Keratinocyte (primary cell): ENCODE results near the gene NRP1. TPM values are rescaled to one million over a fixed set of nuclear protein-coding genes. Genes with fewer than 3 reads are reported as not detected.

ENCODE experiments used
- DNase-seq: peaks from one replicate; pipeline ENCODE4 v3.0.0-alpha.2; 2011; ENCODE audit warnings: low read depth, missing footprints, low spot score
- FAIRE-seq: peaks from 2 replicates; lab custom pipeline; 2011; peaks lifted over from hg19 to GRCh38; lab: Jason Lieb, UNC
- H2AFZ ChIP-seq: 2 replicates; pipeline ENCODE4 v1.6.0; 2012; ENCODE audit warnings: low read length, control low read depth, inconsistent platforms; ENCODE audit not compliant: control insufficient read depth
- H3K27ac ChIP-seq: 2 replicates; pipeline ENCODE4 v1.5.1; 2011; ENCODE audit warnings: low read length; ENCODE audit not compliant: control insufficient read depth, insufficient read depth
- H3K27me3 ChIP-seq: 3 replicates; pipeline ENCODE4 v1.6.0; 2011; ENCODE audit warnings: low read length; ENCODE audit not compliant: control insufficient read depth, insufficient read depth; ENCODE audit errors: extremely low read depth
- H3K36me3 ChIP-seq, 2 experiments: 2 replicates in 1 of 2; 3 replicates in 1 of 2; pipeline ENCODE4 v1.5.1; 2011; ENCODE audit warnings: low read length in 2 of 2, mild to moderate bottlenecking in 1 of 2; ENCODE audit not compliant: control insufficient read depth in 2 of 2, insufficient read depth in 2 of 2; ENCODE audit errors: extremely low read depth in 1 of 2
- H3K4me1 ChIP-seq: 3 replicates; pipeline ENCODE4 v1.5.1; 2011; ENCODE audit warnings: low read length; ENCODE audit not compliant: control insufficient read depth, insufficient read depth; ENCODE audit errors: extremely low read depth
- H3K4me2 ChIP-seq: 3 replicates; pipeline ENCODE4 v1.6.0; 2011; ENCODE audit warnings: low read depth, low read length; ENCODE audit not compliant: control insufficient read depth, insufficient read depth; ENCODE audit errors: extremely low read depth
- H3K4me3 ChIP-seq, 3 experiments: fragments of 200-600 bp in 1 of 3; sonication (generic) in 1 of 3; 2 replicates in 2 of 3; 3 replicates in 1 of 3; pipeline ENCODE4 v1.5.1; 2011 to 2016; ENCODE audit warnings: low read length in 3 of 3, mild to moderate bottlenecking in 3 of 3, control low read depth in 2 of 3, inconsistent platforms in 1 of 3, low read depth in 1 of 3, mixed read lengths in 1 of 3, mixed run types in 1 of 3, moderate library complexity in 1 of 3; ENCODE audit not compliant: control insufficient read depth in 2 of 3, insufficient read depth in 2 of 3; ENCODE audit errors: extremely low read depth in 1 of 3
- H3K79me2 ChIP-seq: 2 replicates; pipeline ENCODE4 v1.6.0; 2012; ENCODE audit warnings: low read length; ENCODE audit not compliant: control insufficient read depth, insufficient read depth
- H3K9ac ChIP-seq: 3 replicates; pipeline ENCODE4 v1.6.0; 2011; ENCODE audit warnings: low read length; ENCODE audit not compliant: control insufficient read depth, insufficient read depth; ENCODE audit errors: extremely low read depth
- H3K9me1 ChIP-seq: 3 replicates; pipeline ENCODE4 v1.6.0; 2011; ENCODE audit warnings: low read length; ENCODE audit not compliant: control insufficient read depth, insufficient read depth; ENCODE audit errors: extremely low read depth
- H3K9me3 ChIP-seq: 2 replicates; pipeline ENCODE4 v1.5.1; 2012; ENCODE audit warnings: low read depth, low read length; ENCODE audit not compliant: control insufficient read depth
- H4K20me1 ChIP-seq: 3 replicates; pipeline ENCODE4 v1.6.0; 2011; ENCODE audit warnings: low read length; ENCODE audit not compliant: control insufficient read depth, insufficient read depth; ENCODE audit errors: extremely low read depth
- CTCF ChIP-seq, 3 experiments: IDR thresholded peaks in 1 of 3; conservative IDR thresholded peaks in 1 of 3; optimal IDR thresholded peaks in 1 of 3; 2 replicates in 2 of 3; 3 replicates in 1 of 3; pipeline versions ENCODE3 to v1.5.1; 2011; ENCODE audit warnings: low read length in 3 of 3, mild to moderate bottlenecking in 3 of 3, moderate library complexity in 2 of 3, control low read depth in 1 of 3, inconsistent platforms in 1 of 3; ENCODE audit not compliant: insufficient read depth in 2 of 3; ENCODE audit errors: extremely low read depth in 1 of 3
- EZH2 ChIP-seq: IDR thresholded peaks from one replicate; pipeline ENCODE4 v1.6.1; 2012; ENCODE audit warnings: inconsistent platforms, mild to moderate bottlenecking, low read length, moderate library complexity
- dilution Hi-C: fragments of 300-500 bp; cut with MboI; formaldehyde crosslinking; loops from one replicate; pipeline ENCODE4 v1.7.0; 2020; ENCODE audit warnings: low sequenced_read_pairs; ENCODE audit not compliant: extremely low pct_ligation_motif_present
- polyA plus RNA-seq, 5 experiments: library from polyadenylated mRNA; depleted of rRNA in 3 of 5; stranded (reverse) in 3 of 5; stranded (forward) in 1 of 5; unstranded in 1 of 5; fragments of >200 nt; gene quantifications; 1 replicate in 1 of 5; 2 replicates in 3 of 5; 3 replicates in 1 of 5; pipeline versions ENCODE4 v1.2.1 to v1.2.3, GENCODE V29; 2011 to 2012; ENCODE audit warnings: missing spikeins in 2 of 5, low read depth in 1 of 5, low replicate concordance in 1 of 5

The NRP1 gene
- polyA plus RNA-seq, 1 donor (not counting 4 experiments of a cell fraction or from before 2014, with no cell fraction given) = 36.2 TPM

GRCh38 chr10:33320288-33320687 is 14.2 kb downstream of the NRP1 start:
- TF ChIP-seq EZH2 = no peak
- Histone ChIP-seq H3K79me2 (peaks cover 51% of the 10 kb centered on the region), H3K4me2 (no peak overlapping the region), H3K36me3 (peaks cover 10 to 12% of the 10 kb centered on the region in 2 experiments), H3K4me1 (peaks cover 5% of the 10 kb centered on the region), H3K27ac (no peak overlapping the region), H4K20me1 (no peaks in the 10 kb centered on the region), H3K9ac (no peak overlapping the region), H3K9me3 (no peaks in the 10 kb centered on the region), H3K27me3 (no peaks in the 10 kb centered on the region), H3K4me3 (no peak overlapping the region), H2AFZ (no peak overlapping the region), H3K9me1 (no peaks in the 10 kb centered on the region)
- FAIRE-seq (no peak), DNase-seq (no peak)
- dilution Hi-C loops = no loop called here

GRCh38 chr10:33315891-33316290 is 18.6 kb downstream of the NRP1 start:
- Histone ChIP-seq H3K27ac (no peak overlapping the region), H3K9ac (no peak overlapping the region), H3K9me1 (no peaks in the 10 kb centered on the region), H3K4me1 (peaks cover 15% of the 10 kb centered on the region), H3K4me3 (no peak overlapping the region), H3K9me3 (no peaks in the 10 kb centered on the region), H3K27me3 (no peaks in the 10 kb centered on the region), H3K79me2 (peaks cover 54% of the 10 kb centered on the region), H4K20me1 (no peaks in the 10 kb centered on the region), H3K36me3 (peaks cover 8 to 10% of the 10 kb centered on the region in 2 experiments), H2AFZ (no peak overlapping the region), H3K4me2 (no peak overlapping the region)
- TF ChIP-seq CTCF (optimal IDR thresholded peaks at IDR 0.05 in 1 of 3, IDR thresholded peaks at IDR 0.05 in 1 of 3, conservative IDR thresholded peaks at IDR 0.05 in 1 of 3; ENCODE audit: extremely low read depth in 1 of 3, insufficient read depth in 2 of 3, low read length in 3 of 3) (no peak), EZH2 (no peak)
- DNase-seq = no peak
- dilution Hi-C loops = no loop called here
- no peak for FAIRE-seq
